IMR-90 (cell line): Measurements from ENCODE around the gene TNRC18. TPM values are rescaled to one million over a fixed set of nuclear protein-coding genes. Genes with fewer than 3 reads are reported as not detected.

Source experiments
- ATAC-seq: fragments of 200-7000 bp; cut with Tn5 transposase; 2 replicates; pipeline ENCODE4 v1.9.1; 2020; ENCODE audit warnings: low read depth, mild to moderate bottlenecking, moderate library complexity
- BruUV-seq: library from RNA; stranded (reverse); fragments of 400-500 nt; replicated peaks from 2 replicates; lab custom pipeline; 2021; lab: Mats Ljungman, UMichigan
- CTCF ChIA-PET: fragments of 300-600 bp; formaldehyde crosslinking; extraction: SDS; loops from one replicate; lab custom pipeline; 2021; ENCODE audit warnings: antibody characterized with exemption; lab: Yijun Ruan, JAX
- POLR2A ChIA-PET: fragments of 300-600 bp; sonication (Branson Sonifier 250); formaldehyde crosslinking; loops from one replicate; lab custom pipeline; 2022; ENCODE audit warnings: antibody characterized with exemption; ENCODE audit not compliant: unreplicated experiment; lab: Charles Lee
- DNase-seq: peaks from one replicate; pipeline ENCODE4 v3.0.0; 2013
- H2AFZ ChIP-seq: replicated peaks from 2 replicates; pipeline ENCODE3; 2013; ENCODE audit warnings: low read length, mild to moderate bottlenecking; ENCODE audit not compliant: poor library complexity
- H2AK5ac ChIP-seq: 2 replicates; pipeline ENCODE4 v1.6.1; 2013; ENCODE audit warnings: low read depth, low read length, inconsistent platforms
- H2AK9ac ChIP-seq: replicated peaks from 2 replicates; pipeline ENCODE3; 2013; ENCODE audit warnings: mild to moderate bottlenecking, low read depth, low read length, moderate library complexity; ENCODE audit not compliant: poor library complexity
- H2BK120ac ChIP-seq: 2 replicates; pipeline ENCODE4 v1.6.1; 2013; ENCODE audit warnings: low read depth, low read length, inconsistent platforms
- H2BK15ac ChIP-seq: 3 replicates; pipeline ENCODE4 v1.6.1; 2013; ENCODE audit warnings: low read depth, low read length, inconsistent platforms
- H2BK20ac ChIP-seq: 2 replicates; pipeline ENCODE4 v1.6.1; 2013; ENCODE audit warnings: low read depth, mild to moderate bottlenecking, inconsistent platforms, low read length, moderate library complexity
- H2BK5ac ChIP-seq: 2 replicates; pipeline ENCODE4 v1.6.1; 2013; ENCODE audit warnings: mild to moderate bottlenecking, low read depth, low read length, inconsistent platforms; ENCODE audit not compliant: poor library complexity, severe bottlenecking
- H3K14ac ChIP-seq: replicated peaks from 2 replicates; pipeline ENCODE4 v1.6.1; 2013; ENCODE audit warnings: low read depth, low read length, inconsistent platforms
- H3K18ac ChIP-seq: 2 replicates; pipeline ENCODE4 v1.6.1; 2013; ENCODE audit warnings: low read depth, low read length, control low read depth
- H3K23ac ChIP-seq: 2 replicates; pipeline ENCODE4 v1.6.1; 2013; ENCODE audit warnings: low read depth, low read length, inconsistent platforms
- H3K27ac ChIP-seq: 2 replicates; pipeline ENCODE4 v1.5.1; 2013; ENCODE audit warnings: mild to moderate bottlenecking, control low read depth, low read length; ENCODE audit not compliant: insufficient read depth
- H3K27me3 ChIP-seq: 2 replicates; pipeline ENCODE4 v1.6.1; 2013; ENCODE audit warnings: low read length; ENCODE audit not compliant: control insufficient read depth, insufficient read depth
- H3K36me3 ChIP-seq: 2 replicates; pipeline ENCODE4 v1.6.1; 2013; ENCODE audit warnings: low read length, mixed read lengths; ENCODE audit not compliant: control insufficient read depth, insufficient read depth
- H3K4ac ChIP-seq: 2 replicates; pipeline ENCODE4 v1.6.1; 2013; ENCODE audit warnings: low read depth, low read length, inconsistent platforms
- H3K4me1 ChIP-seq: 2 replicates; pipeline ENCODE4 v1.6.1; 2013; ENCODE audit warnings: low read length, mixed read lengths; ENCODE audit not compliant: control insufficient read depth, insufficient read depth
- H3K4me2 ChIP-seq: 2 replicates; pipeline ENCODE4 v1.6.1; 2013; ENCODE audit warnings: low read depth, mild to moderate bottlenecking, control low read depth, low read length, moderate library complexity
- H3K4me3 ChIP-seq: 2 replicates; pipeline ENCODE4 v1.5.1; 2013; ENCODE audit warnings: low read depth, mild to moderate bottlenecking, control low read depth, low read length, moderate library complexity; ENCODE audit not compliant: insufficient read depth
- H3K56ac ChIP-seq: 2 replicates; pipeline ENCODE4 v1.6.1; 2013; ENCODE audit warnings: low read length, inconsistent platforms; ENCODE audit not compliant: insufficient read depth; ENCODE audit errors: extremely low read depth
- H3K79me1 ChIP-seq, 2 experiments: 2 replicates each; pipeline ENCODE4 v1.6.1; 2013; ENCODE audit warnings: low read length in 2 of 2, inconsistent platforms in 1 of 2, low read depth in 1 of 2
- H3K9ac ChIP-seq: 2 replicates; pipeline ENCODE4 v1.6.1; 2013; ENCODE audit warnings: low read depth, low read length, control low read depth
- H3K9me1 ChIP-seq: 2 replicates; pipeline ENCODE4 v1.6.1; 2013; ENCODE audit warnings: low read length, inconsistent platforms; ENCODE audit not compliant: insufficient read depth
- H3K9me3 ChIP-seq: 2 replicates; pipeline ENCODE4 v1.6.1; 2013; ENCODE audit warnings: low read length; ENCODE audit not compliant: control insufficient read depth, insufficient read depth
- H4K20me1 ChIP-seq: 2 replicates; pipeline ENCODE4 v1.6.1; 2013; ENCODE audit warnings: low read length, inconsistent platforms; ENCODE audit not compliant: insufficient read depth
- H4K5ac ChIP-seq: 2 replicates; pipeline ENCODE4 v1.6.1; 2013; ENCODE audit warnings: mild to moderate bottlenecking, low read depth, low read length, control low read depth
- H4K8ac ChIP-seq, 2 experiments: 2 replicates each; pipeline ENCODE4 v1.6.1; 2013; ENCODE audit warnings: low read depth in 2 of 2, low read length in 2 of 2, control low read depth in 1 of 2, inconsistent platforms in 1 of 2
- H4K91ac ChIP-seq: 2 replicates; pipeline ENCODE4 v1.6.1; 2013; ENCODE audit warnings: low read depth, low read length, inconsistent platforms; ENCODE audit not compliant: insufficient read depth
- BHLHE40 ChIP-seq: fragments of 150-350 bp; IDR thresholded peaks from 2 replicates; pipeline ENCODE4 v1.6.1; 2016; ENCODE audit warnings: mild to moderate bottlenecking, low read depth, low read length
- CEBPB ChIP-seq: IDR thresholded peaks from 2 replicates; pipeline ENCODE4 v1.6.1; 2012; ENCODE audit warnings: low read depth, low read length, improper control_type of control experiment
- CHD1 ChIP-seq: IDR thresholded peaks from 2 replicates; pipeline ENCODE4 v1.6.1; 2012; ENCODE audit warnings: low read depth, low read length, improper control_type of control experiment
- FOS ChIP-seq: fragments of 150-350 bp; IDR thresholded peaks from 2 replicates; pipeline ENCODE4 v1.6.1; 2016; ENCODE audit warnings: low read depth, low read length
- MAFK ChIP-seq: IDR thresholded peaks from 2 replicates; pipeline ENCODE4 v1.6.1; 2012; ENCODE audit warnings: low read depth, low read length, improper control_type of control experiment
- MAZ ChIP-seq: IDR thresholded peaks from 2 replicates; pipeline ENCODE4 v1.6.1; 2012; ENCODE audit warnings: low read depth, mild to moderate bottlenecking, low read length, improper control_type of control experiment, moderate library complexity, borderline replicate concordance
- MXI1 ChIP-seq: IDR thresholded peaks from 2 replicates; pipeline ENCODE4 v1.6.1; 2012; ENCODE audit warnings: low read depth, mild to moderate bottlenecking, low read length, moderate library complexity, borderline replicate concordance
- NFE2L2 ChIP-seq: fragments of 150-350 bp; IDR thresholded peaks from 2 replicates; pipeline ENCODE4 v1.6.1; 2016; ENCODE audit warnings: low read depth, mild to moderate bottlenecking, low read length
- POLR2A ChIP-seq: IDR thresholded peaks from 2 replicates; pipeline ENCODE4 v1.6.1; 2012; ENCODE audit warnings: mild to moderate bottlenecking, low read depth, low read length
- RAD21 ChIP-seq: IDR thresholded peaks from 2 replicates; pipeline ENCODE4 v1.6.1; 2012; ENCODE audit warnings: low read length, improper control_type of control experiment
- RCOR1 ChIP-seq: IDR thresholded peaks from 2 replicates; pipeline ENCODE4 v1.6.1; 2012; ENCODE audit warnings: mild to moderate bottlenecking, low read length, improper control_type of control experiment; ENCODE audit not compliant: insufficient replicate concordance
- RFX5 ChIP-seq: IDR thresholded peaks from 2 replicates; pipeline ENCODE4 v1.8.0; 2012; ENCODE audit warnings: low read depth, mild to moderate bottlenecking, low read length, moderate library complexity
- SMC3 ChIP-seq: fragments of 150-350 bp; IDR thresholded peaks from 2 replicates; pipeline ENCODE4 v1.6.1; 2016; ENCODE audit warnings: low read depth, mild to moderate bottlenecking, antibody characterized with exemption, low read length, moderate library complexity
- USF2 ChIP-seq: fragments of 150-350 bp; IDR thresholded peaks from 2 replicates; pipeline ENCODE4 v1.6.1; 2017; ENCODE audit warnings: mild to moderate bottlenecking, antibody characterized with exemption, low read length, low read depth
- WGBS, 2 experiments: methylation state at CpG; one replicate each; pipeline versions ENCODE4 v1.1.5 to v1.1.7; 2013; ENCODE audit warnings: missing lambda C conversion rate in 2 of 2; ENCODE audit not compliant: insufficient read length in 1 of 2; ENCODE audit errors: extremely low coverage in 2 of 2; 5-methylcytosine and 5-hydroxymethylcytosine counted together
- dilution Hi-C: fragments of 300-500 bp; cut with HindIII; formaldehyde crosslinking; loops from one replicate; pipeline ENCODE4 v1.14.3; 2018; ENCODE audit warnings: low sequenced_read_pairs; ENCODE audit not compliant: unreplicated experiment
- in situ Hi-C: fragments of 300-500 bp; cut with MboI; formaldehyde crosslinking; loops from 3 replicates; pipeline ENCODE4 v1.14.3; 2019; ENCODE audit warnings: low sequenced_read_pairs, inconsistent platforms, mixed read lengths
- intact Hi-C: fragments of 100-400 bp; cut with micrococcal nuclease; formaldehyde crosslinking; loops from 2 replicates; pipeline ENCODE4 v1.10.0; 2022
- polyA plus RNA-seq, 3 experiments: library from polyadenylated mRNA; depleted of rRNA; stranded (reverse); fragments of >200 nt; gene quantifications; 2 replicates each; pipeline ENCODE4 v1.2.3, GENCODE V29; 2012; ENCODE audit warnings: low replicate concordance in 1 of 3
- total RNA-seq: library from RNA; depleted of rRNA; stranded (reverse); fragments of >200 nt; gene quantifications from 2 replicates; pipeline ENCODE4 v1.2.3, GENCODE V29; 2012
- TF ChIP-seq, protein P1 (sequence below): fragments of 150-350 bp; IDR thresholded peaks from 2 replicates; pipeline ENCODE4 v1.6.1; 2016; ENCODE audit warnings: low read depth, mild to moderate bottlenecking, low read length, moderate library complexity, borderline replicate concordance

The TNRC18 gene
- total and polyA plus RNA-seq, 2 of the 4 experiments (the other 2 are of a cell fraction): 4.7 to 29.6 TPM

DNA sequence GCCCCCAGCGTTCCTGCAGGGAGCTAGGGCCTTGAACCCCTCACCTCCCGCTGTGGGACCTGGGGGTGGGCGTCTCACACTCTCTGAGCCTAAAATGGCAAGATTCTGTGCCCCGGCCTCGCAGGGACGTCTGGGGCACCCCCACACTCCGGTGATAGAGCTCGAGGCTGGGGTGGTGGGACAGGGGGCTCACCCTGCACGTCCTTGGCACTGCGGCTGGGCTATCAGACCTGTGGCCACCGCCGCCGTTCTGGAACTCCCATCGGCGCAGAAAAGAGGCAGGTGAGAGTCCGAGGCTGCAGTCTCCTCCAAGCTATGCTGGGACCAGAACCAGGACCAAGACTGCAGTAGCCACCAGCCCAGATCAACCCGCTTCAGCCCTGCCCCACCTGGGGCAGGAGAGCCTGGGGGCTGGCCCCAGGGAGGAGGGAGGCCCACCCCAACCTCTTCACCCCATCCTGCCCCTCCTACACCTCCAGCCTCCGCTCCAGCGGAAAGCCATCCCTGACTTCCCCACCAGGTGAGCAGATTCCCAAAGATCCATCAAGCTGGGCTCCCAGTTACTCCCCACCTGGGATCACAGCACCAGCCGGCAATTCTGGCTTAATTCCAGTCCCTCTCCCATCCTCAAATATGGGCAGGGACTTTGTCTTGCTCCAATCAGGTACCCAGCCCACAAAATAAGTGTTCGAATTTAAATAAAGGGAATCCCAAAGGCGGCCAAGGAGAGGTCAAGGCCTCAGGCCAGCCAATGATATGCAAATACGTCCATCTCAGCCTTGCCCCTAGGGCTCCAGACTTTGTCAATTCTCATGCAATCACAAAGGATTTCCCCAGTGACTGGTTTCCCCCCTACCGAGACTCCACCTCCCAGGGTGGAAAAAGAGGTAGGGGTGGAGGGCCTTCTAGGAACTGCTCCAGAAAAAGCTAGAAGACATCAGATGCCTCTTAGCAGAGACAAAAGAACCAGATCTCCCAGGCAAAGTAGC, 16.4 kb downstream of the TNRC18 start:
- no peaks in the 10 kb centered on the region for H3K27me3 ChIP-seq
- no peak overlapping the region for H2AK9ac ChIP-seq
- BruUV-seq: no TSS peak
- dilution Hi-C loops (no loop called here), in situ Hi-C loops (no loop called here), intact Hi-C loops (no loop called here)
- peaks cover 81% of the 10 kb centered on the region for H4K20me1 ChIP-seq
- H2BK20ac ChIP-seq: no peak overlapping the region; the same call in 1 of the 2 replicates
- peaks cover 24 to 69% of the 10 kb centered on the region in 2 experiments for H3K79me1 ChIP-seq
- H4K5ac ChIP-seq: no peak overlapping the region
- no peak overlapping the region for H2BK5ac ChIP-seq
- no peak for ATAC-seq
- CTCF ChIA-PET: interaction anchor here (0.6 kb wide), 1 partner anchor 35 kb away, joined by 4 read pairs; no protein-coding TSS in a partner anchor
- H2AFZ ChIP-seq: no peak overlapping the region
- H3K56ac ChIP-seq: no peak overlapping the region
- H4K8ac ChIP-seq: 0 out of 4 replicates have a peak overlapping the region, but pooled peaks of 1 of the 2 experiments have one; percentile 10
- POLR2A ChIA-PET: interaction anchor here (0.6 kb wide), 1 partner anchor 30 kb away, joined by 3 read pairs; no protein-coding TSS in a partner anchor
- no peak overlapping the region for H3K4ac ChIP-seq
- peak overlapping the region; percentile 2; the same call in 1 of the 2 replicates for H3K23ac ChIP-seq
- no peak overlapping the region for H3K4me2 ChIP-seq
- no peak overlapping the region for H3K14ac ChIP-seq
- H3K4me1 ChIP-seq: peaks cover 2% of the 10 kb centered on the region; the same call in 1 of the 2 replicates
- 87% methylated on average over 3 of the region's 24 CpGs; no CpG with 5 or more reads in 1 of the 2 experiments for WGBS, 2 experiments
- H3K4me3 ChIP-seq: no peak overlapping the region
- peaks cover 4% of the 10 kb centered on the region for H3K9me1 ChIP-seq
- no peak for DNase-seq
- no peak overlapping the region for H3K18ac ChIP-seq
- no peak overlapping the region for H3K27ac ChIP-seq
- H2AK5ac ChIP-seq: no peak overlapping the region
- H2BK15ac ChIP-seq: no peak overlapping the region
- H3K36me3 ChIP-seq: peaks cover 31% of the 10 kb centered on the region
- H2BK120ac ChIP-seq: no peak overlapping the region
- no peaks in the 10 kb centered on the region for H3K9me3 ChIP-seq
- no peak overlapping the region for H4K91ac ChIP-seq
- no peak overlapping the region for H3K9ac ChIP-seq
- no peak for TF ChIP-seq CHD1
- TF ChIP-seq USF2: no peak
- no peak for TF ChIP-seq SMC3
- no peak for TF ChIP-seq POLR2A
- TF ChIP-seq, protein P1, sequence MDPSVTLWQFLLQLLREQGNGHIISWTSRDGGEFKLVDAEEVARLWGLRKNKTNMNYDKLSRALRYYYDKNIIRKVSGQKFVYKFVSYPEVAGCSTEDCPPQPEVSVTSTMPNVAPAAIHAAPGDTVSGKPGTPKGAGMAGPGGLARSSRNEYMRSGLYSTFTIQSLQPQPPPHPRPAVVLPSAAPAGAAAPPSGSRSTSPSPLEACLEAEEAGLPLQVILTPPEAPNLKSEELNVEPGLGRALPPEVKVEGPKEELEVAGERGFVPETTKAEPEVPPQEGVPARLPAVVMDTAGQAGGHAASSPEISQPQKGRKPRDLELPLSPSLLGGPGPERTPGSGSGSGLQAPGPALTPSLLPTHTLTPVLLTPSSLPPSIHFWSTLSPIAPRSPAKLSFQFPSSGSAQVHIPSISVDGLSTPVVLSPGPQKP: no peak
- no peak for TF ChIP-seq CEBPB
- no peak for TF ChIP-seq NFE2L2
- no peak for TF ChIP-seq RFX5
- TF ChIP-seq BHLHE40: no peak
- no peak for TF ChIP-seq RAD21
- TF ChIP-seq MXI1: no peak
- no peak for TF ChIP-seq MAZ
- TF ChIP-seq MAFK: no peak
- no peak for TF ChIP-seq RCOR1
- TF ChIP-seq FOS: no peak
